ENCODE measurements around the gene TMTC2. TPM values are rescaled to one million over a fixed set of nuclear protein-coding genes. Genes with fewer than 3 reads are reported as not detected.

Gene TMTC2
- total RNA-seq, 5 donors from 2014 or later (not counting 1 experiment from before 2014, with no cell fraction given): 3.6 to 5.4 (median 4.4) TPM

- H3K36me3 Mint-ChIP-seq: peaks cover 2% of the 10 kb centered on the region
- no peaks in the 10 kb centered on the region for H3K27me3 Mint-ChIP-seq
- no peaks in the 10 kb centered on the region for H3K36me3 ChIP-seq (ENCODE audit: control insufficient read depth in 2 of 2, extremely low read depth in 1 of 2, insufficient read depth in 1 of 2, low read length in 1 of 2)
- no peaks in the 10 kb centered on the region for H3K4me1 ChIP-seq (ENCODE audit: control insufficient read depth in 1 of 2, extremely low read depth in 1 of 2, insufficient read depth in 2 of 2, low read length in 2 of 2)
- WGBS (ENCODE audit: insufficient coverage): no CpG with 5 or more reads among the region's 3 CpGs
- no peak overlapping the region for H3K4me3 Mint-ChIP-seq
- DNase-seq (no peak), ATAC-seq (replicated peaks in 1 of 4) (no peak)
- no peaks in the 10 kb centered on the region for H3K9me3 ChIP-seq
- no peaks in the 10 kb centered on the region for H3K4me1 Mint-ChIP-seq
- no peaks in the 10 kb centered on the region for H3K9me3 Mint-ChIP-seq
- CTCF ChIA-PET: no interaction called here
- POLR2A ChIA-PET: no interaction called here
- H3K4me3 ChIP-seq (ENCODE audit: control insufficient read depth in 1 of 2, extremely low read depth in 1 of 2, low read length in 1 of 2): no peak overlapping the region
- H3K27me3 ChIP-seq (replicated peaks in 1 of 2; ENCODE audit: control insufficient read depth in 2 of 2, extremely low read depth in 1 of 2, insufficient read depth in 2 of 2, low read length in 1 of 2): no peaks in the 10 kb centered on the region
- H3K27ac ChIP-seq (ENCODE audit: low read length): no peak overlapping the region
- no peak overlapping the region for H3K27ac Mint-ChIP-seq
These were observed 283.9 kb downstream of the TMTC2 start for GRCh38 chr12:82970614-82971013.

GRCh38 chr12:82971584-82971983, 284.9 kb downstream of the TMTC2 start:
- no peaks in the 10 kb centered on the region for H3K27me3 Mint-ChIP-seq
- Histone ChIP-seq H3K36me3 (ENCODE audit: control insufficient read depth in 2 of 2, extremely low read depth in 1 of 2, insufficient read depth in 1 of 2, low read length in 1 of 2) (no peaks in the 10 kb centered on the region), H3K27me3 (replicated peaks in 1 of 2; ENCODE audit: control insufficient read depth in 2 of 2, extremely low read depth in 1 of 2, insufficient read depth in 2 of 2, low read length in 1 of 2) (no peaks in the 10 kb centered on the region), H3K4me1 (ENCODE audit: control insufficient read depth in 1 of 2, extremely low read depth in 1 of 2, insufficient read depth in 2 of 2, low read length in 2 of 2) (no peaks in the 10 kb centered on the region), H3K9me3 (no peaks in the 10 kb centered on the region), H3K27ac (ENCODE audit: low read length) (no peak overlapping the region), H3K4me3 (ENCODE audit: control insufficient read depth in 1 of 2, extremely low read depth in 1 of 2, low read length in 1 of 2) (no peak overlapping the region)
- DNase-seq (no peak), ATAC-seq (replicated peaks in 1 of 4) (no peak)
- no peak overlapping the region for H3K4me3 Mint-ChIP-seq
- ChIA-PET POLR2A (no interaction called here), CTCF (no interaction called here)
- no peaks in the 10 kb centered on the region for H3K9me3 Mint-ChIP-seq
- no peaks in the 10 kb centered on the region for H3K4me1 Mint-ChIP-seq
- H3K27ac Mint-ChIP-seq: no peak overlapping the region
- no CpG with 5 or more reads among the region's 4 CpGs for WGBS (ENCODE audit: insufficient coverage)
- H3K36me3 Mint-ChIP-seq: peaks cover 2% of the 10 kb centered on the region

GRCh38 chr12:82972624-82973023, 285.9 kb downstream of the TMTC2 start:
- no peak for ATAC-seq (replicated peaks in 1 of 4)
- Mint-ChIP-seq H3K36me3 (peaks cover 2% of the 10 kb centered on the region), H3K27ac (no peak overlapping the region), H3K9me3 (no peaks in the 10 kb centered on the region), H3K4me3 (no peak overlapping the region), H3K4me1 (no peaks in the 10 kb centered on the region), H3K27me3 (no peaks in the 10 kb centered on the region)
- Histone ChIP-seq H3K27ac (ENCODE audit: low read length) (no peak overlapping the region), H3K4me1 (ENCODE audit: control insufficient read depth in 1 of 2, extremely low read depth in 1 of 2, insufficient read depth in 2 of 2, low read length in 2 of 2) (no peaks in the 10 kb centered on the region), H3K36me3 (ENCODE audit: control insufficient read depth in 2 of 2, extremely low read depth in 1 of 2, insufficient read depth in 1 of 2, low read length in 1 of 2) (no peaks in the 10 kb centered on the region), H3K4me3 (ENCODE audit: control insufficient read depth in 1 of 2, extremely low read depth in 1 of 2, low read length in 1 of 2) (no peak overlapping the region), H3K9me3 (no peaks in the 10 kb centered on the region), H3K27me3 (replicated peaks in 1 of 2; ENCODE audit: control insufficient read depth in 2 of 2, extremely low read depth in 1 of 2, insufficient read depth in 2 of 2, low read length in 1 of 2) (no peaks in the 10 kb centered on the region)
- ChIA-PET CTCF (no interaction called here), POLR2A (no interaction called here)
- 100% methylated on average over 1 of the region's 3 CpGs for WGBS (ENCODE audit: insufficient coverage)
- no peak for DNase-seq

GRCh38 chr12:82973592-82973991, 286.9 kb downstream of the TMTC2 start:
- Mint-ChIP-seq H3K9me3 (no peaks in the 10 kb centered on the region), H3K4me1 (no peaks in the 10 kb centered on the region), H3K27me3 (no peaks in the 10 kb centered on the region), H3K36me3 (peaks cover 2% of the 10 kb centered on the region), H3K4me3 (no peak overlapping the region), H3K27ac (no peak overlapping the region)
- Histone ChIP-seq H3K36me3 (ENCODE audit: control insufficient read depth in 2 of 2, extremely low read depth in 1 of 2, insufficient read depth in 1 of 2, low read length in 1 of 2) (no peaks in the 10 kb centered on the region), H3K4me3 (ENCODE audit: control insufficient read depth in 1 of 2, extremely low read depth in 1 of 2, low read length in 1 of 2) (no peak overlapping the region), H3K9me3 (no peaks in the 10 kb centered on the region), H3K27me3 (replicated peaks in 1 of 2; ENCODE audit: control insufficient read depth in 2 of 2, extremely low read depth in 1 of 2, insufficient read depth in 2 of 2, low read length in 1 of 2) (no peaks in the 10 kb centered on the region), H3K4me1 (ENCODE audit: control insufficient read depth in 1 of 2, extremely low read depth in 1 of 2, insufficient read depth in 2 of 2, low read length in 2 of 2) (no peaks in the 10 kb centered on the region), H3K27ac (ENCODE audit: low read length) (no peak overlapping the region)
- DNase-seq (no peak), ATAC-seq (replicated peaks in 1 of 4) (no peak)
- ChIA-PET POLR2A (no interaction called here), CTCF (no interaction called here)
- no CpG with 5 or more reads among the region's 3 CpGs for WGBS (ENCODE audit: insufficient coverage)

- ATAC-seq (replicated peaks in 1 of 4) (no peak), DNase-seq (no peak)
- Histone ChIP-seq H3K4me3 (ENCODE audit: control insufficient read depth in 1 of 2, extremely low read depth in 1 of 2, low read length in 1 of 2) (no peak overlapping the region), H3K9me3 (no peaks in the 10 kb centered on the region), H3K4me1 (ENCODE audit: control insufficient read depth in 1 of 2, extremely low read depth in 1 of 2, insufficient read depth in 2 of 2, low read length in 2 of 2) (no peaks in the 10 kb centered on the region), H3K36me3 (ENCODE audit: control insufficient read depth in 2 of 2, extremely low read depth in 1 of 2, insufficient read depth in 1 of 2, low read length in 1 of 2) (no peaks in the 10 kb centered on the region), H3K27ac (ENCODE audit: low read length) (no peak overlapping the region), H3K27me3 (replicated peaks in 1 of 2; ENCODE audit: control insufficient read depth in 2 of 2, extremely low read depth in 1 of 2, insufficient read depth in 2 of 2, low read length in 1 of 2) (no peaks in the 10 kb centered on the region)
- Mint-ChIP-seq H3K27ac (no peak overlapping the region), H3K4me3 (no peak overlapping the region), H3K4me1 (no peaks in the 10 kb centered on the region), H3K27me3 (no peaks in the 10 kb centered on the region), H3K36me3 (no peaks in the 10 kb centered on the region), H3K9me3 (no peaks in the 10 kb centered on the region)
- CTCF ChIA-PET: no interaction called here
- POLR2A ChIA-PET: no interaction called here
- WGBS (ENCODE audit: insufficient coverage): no CpG with 5 or more reads among the region's 1 CpG
These were observed 294.4 kb downstream of the TMTC2 start for GRCh38 chr12:82981150-82981549.

GRCh38 chr12:82994117-82994516, 307.4 kb downstream of the TMTC2 start:
- H3K9me3 Mint-ChIP-seq: no peaks in the 10 kb centered on the region
- no peak for DNase-seq
- H3K36me3 Mint-ChIP-seq: no peaks in the 10 kb centered on the region
- WGBS (ENCODE audit: insufficient coverage): 96% methylated on average over 8 of the region's 12 CpGs
- Histone ChIP-seq H3K27me3 (replicated peaks in 1 of 2; ENCODE audit: control insufficient read depth in 2 of 2, extremely low read depth in 1 of 2, insufficient read depth in 2 of 2, low read length in 1 of 2) (no peaks in the 10 kb centered on the region), H3K27ac (ENCODE audit: low read length) (no peak overlapping the region), H3K4me3 (ENCODE audit: control insufficient read depth in 1 of 2, extremely low read depth in 1 of 2, low read length in 1 of 2) (no peak overlapping the region), H3K4me1 (ENCODE audit: control insufficient read depth in 1 of 2, extremely low read depth in 1 of 2, insufficient read depth in 2 of 2, low read length in 2 of 2) (no peaks in the 10 kb centered on the region), H3K9me3 (no peaks in the 10 kb centered on the region), H3K36me3 (ENCODE audit: control insufficient read depth in 2 of 2, extremely low read depth in 1 of 2, insufficient read depth in 1 of 2, low read length in 1 of 2) (no peaks in the 10 kb centered on the region)
- no peaks in the 10 kb centered on the region for H3K4me1 Mint-ChIP-seq
- H3K4me3 Mint-ChIP-seq: no peak overlapping the region
- H3K27me3 Mint-ChIP-seq: no peaks in the 10 kb centered on the region
- ChIA-PET CTCF (no interaction called here), POLR2A (no interaction called here)
- no peak for ATAC-seq (replicated peaks in 1 of 4)
- H3K27ac Mint-ChIP-seq: no peak overlapping the region

GRCh38 chr12:82996168-82996812, 309.6 kb downstream of the TMTC2 start:
- POLR2A ChIA-PET: no interaction called here
- ATAC-seq (replicated peaks in 1 of 4) (no peak), DNase-seq (no peak)
- CTCF ChIA-PET: no interaction called here
- Histone ChIP-seq H3K27me3 (replicated peaks in 1 of 2; ENCODE audit: control insufficient read depth in 2 of 2, extremely low read depth in 1 of 2, insufficient read depth in 2 of 2, low read length in 1 of 2) (no peaks in the 10 kb centered on the region), H3K36me3 (ENCODE audit: control insufficient read depth in 2 of 2, extremely low read depth in 1 of 2, insufficient read depth in 1 of 2, low read length in 1 of 2) (no peaks in the 10 kb centered on the region), H3K27ac (ENCODE audit: low read length) (no peak overlapping the region), H3K4me1 (ENCODE audit: control insufficient read depth in 1 of 2, extremely low read depth in 1 of 2, insufficient read depth in 2 of 2, low read length in 2 of 2) (no peaks in the 10 kb centered on the region), H3K9me3 (no peaks in the 10 kb centered on the region), H3K4me3 (ENCODE audit: control insufficient read depth in 1 of 2, extremely low read depth in 1 of 2, low read length in 1 of 2) (no peak overlapping the region)
- Mint-ChIP-seq H3K9me3 (no peaks in the 10 kb centered on the region), H3K4me1 (no peaks in the 10 kb centered on the region), H3K4me3 (no peak overlapping the region), H3K36me3 (no peaks in the 10 kb centered on the region), H3K27ac (no peak overlapping the region), H3K27me3 (no peaks in the 10 kb centered on the region)
